ENCODE measurements around the gene DDX54.
"Not testable (repeated sequence)": the region's sequence is repeated elsewhere in the genome, so short reads cannot be mapped to it uniquely, and the experiment has no call there.

The DDX54 gene

DNA sequence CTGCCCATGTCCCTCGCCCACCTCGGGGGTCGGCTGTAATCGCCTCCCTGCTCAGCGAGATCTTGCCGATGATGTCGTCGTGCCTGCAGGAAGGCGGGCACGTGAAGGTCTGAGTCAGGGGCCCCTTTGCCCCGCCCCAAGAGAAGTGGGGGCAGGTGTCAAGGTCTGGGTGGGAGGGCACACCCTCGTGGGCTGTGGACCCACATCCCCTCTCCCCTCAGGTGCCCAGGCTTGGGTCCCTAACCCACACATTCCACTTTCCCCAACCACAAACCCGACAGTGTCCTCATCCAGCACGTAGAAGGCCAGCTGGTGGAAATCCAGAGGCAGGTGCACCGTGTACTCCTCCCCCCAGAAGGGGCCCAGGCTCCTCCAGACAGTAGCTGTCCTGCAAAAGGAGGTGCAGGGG, 57.5 kb downstream of the DDX54 start:
- Histone ChIP-seq H3K27ac (ENCODE audit: low read length) (no peak overlapping the region), H3K4me1 (ENCODE audit: control insufficient read depth in 1 of 2, insufficient read depth in 2 of 2, low read length in 2 of 2) (no peaks in the 10 kb centered on the region), H3K4me3 (ENCODE audit: low read depth in 1 of 2, low read length in 2 of 2) (no peak overlapping the region), H3K27me3 (ENCODE audit: low read depth, low read length) (no peaks in the 10 kb centered on the region), H3K36me3 (ENCODE audit: control insufficient read depth in 1 of 2, insufficient read depth in 2 of 2, low read length in 2 of 2) (no peaks in the 10 kb centered on the region), H3K9me3 (ENCODE audit: control insufficient read depth in 1 of 2, low read length in 2 of 2) (peaks cover 0 to 5% of the 10 kb centered on the region in 2 donors)

- Histone ChIP-seq H3K9me3 (ENCODE audit: control insufficient read depth in 1 of 2, low read length in 2 of 2) (peaks cover 0 to 5% of the 10 kb centered on the region in 2 donors), H3K36me3 (ENCODE audit: control insufficient read depth in 1 of 2, insufficient read depth in 2 of 2, low read length in 2 of 2) (no peaks in the 10 kb centered on the region), H3K27me3 (ENCODE audit: low read depth, low read length) (peaks cover 6% of the 10 kb centered on the region), H3K4me3 (ENCODE audit: low read depth in 1 of 2, low read length in 2 of 2) (no peak overlapping the region), H3K27ac (ENCODE audit: low read length) (no peak overlapping the region), H3K4me1 (ENCODE audit: control insufficient read depth in 1 of 2, insufficient read depth in 2 of 2, low read length in 2 of 2) (no peaks in the 10 kb centered on the region)
These were observed 64.5 kb downstream of the DDX54 start for GRCh38 chr12:113120670-113121370.

GRCh38 chr12:113119980-113120669, 65.2 kb downstream of the DDX54 start:
- Histone ChIP-seq H3K4me3 (ENCODE audit: low read depth in 1 of 2, low read length in 2 of 2) (no peak overlapping the region), H3K27me3 (ENCODE audit: low read depth, low read length) (peaks cover 6% of the 10 kb centered on the region), H3K27ac (ENCODE audit: low read length) (no peak overlapping the region)

DNA sequence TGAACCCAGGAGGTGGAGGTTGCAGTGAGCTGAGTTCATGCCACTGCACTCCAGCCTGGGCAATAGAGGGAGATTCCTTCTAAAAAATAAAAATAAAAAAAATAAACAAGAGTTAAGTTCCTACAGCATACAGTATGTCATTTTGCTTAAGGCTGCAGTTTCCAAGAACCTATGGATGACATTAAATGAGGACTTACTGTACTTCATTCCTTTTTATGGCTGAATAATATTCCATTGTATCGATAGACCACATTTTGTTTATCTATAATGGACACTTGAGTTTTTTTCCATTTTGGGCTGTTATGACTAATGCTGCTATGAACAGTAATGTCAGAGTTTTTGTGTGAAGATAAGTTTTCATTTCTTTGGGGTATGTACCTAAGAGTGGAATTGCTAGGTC, 67.1 kb downstream of the DDX54 start:
- Histone ChIP-seq H3K36me3 (ENCODE audit: control insufficient read depth in 1 of 2, insufficient read depth in 2 of 2, low read length in 2 of 2) (no peaks in the 10 kb centered on the region), H3K4me3 (ENCODE audit: low read depth in 1 of 2, low read length in 2 of 2) (no peak overlapping the region), H3K9me3 (ENCODE audit: control insufficient read depth in 1 of 2, low read length in 2 of 2) (peaks cover 0 to 2% of the 10 kb centered on the region in 2 donors), H3K4me1 (ENCODE audit: control insufficient read depth in 1 of 2, insufficient read depth in 2 of 2, low read length in 2 of 2) (no peaks in the 10 kb centered on the region), H3K27me3 (ENCODE audit: low read depth, low read length) (peaks cover 6% of the 10 kb centered on the region), H3K27ac (ENCODE audit: low read length) (no peak overlapping the region)

More at GRCh38 chr12:113119980-113120669, 65.2 kb downstream of the DDX54 start:
- Histone ChIP-seq H3K9me3 (ENCODE audit: control insufficient read depth in 1 of 2, low read length in 2 of 2) (peaks cover 0 to 5% of the 10 kb centered on the region in 2 donors), H3K4me1 (ENCODE audit: control insufficient read depth in 1 of 2, insufficient read depth in 2 of 2, low read length in 2 of 2) (no peaks in the 10 kb centered on the region), H3K36me3 (ENCODE audit: control insufficient read depth in 1 of 2, insufficient read depth in 2 of 2, low read length in 2 of 2) (no peaks in the 10 kb centered on the region)

GRCh38 chr12:113117684-113118083, 67.6 kb downstream of the DDX54 start:
- not testable (repeated sequence) for H3K9me3 ChIP-seq (ENCODE audit: control insufficient read depth in 1 of 2, low read length in 2 of 2); H3K27me3 ChIP-seq (ENCODE audit: low read depth, low read length); H3K27ac ChIP-seq (ENCODE audit: low read length); H3K4me1 ChIP-seq (ENCODE audit: control insufficient read depth in 1 of 2, insufficient read depth in 2 of 2, low read length in 2 of 2); H3K36me3 ChIP-seq (ENCODE audit: control insufficient read depth in 1 of 2, insufficient read depth in 2 of 2, low read length in 2 of 2); H3K4me3 ChIP-seq (ENCODE audit: low read depth in 1 of 2, low read length in 2 of 2)

GRCh38 chr12:113116875-113117274, 68.4 kb downstream of the DDX54 start:
- H3K27me3 ChIP-seq (ENCODE audit: low read depth, low read length) = peaks cover 6% of the 10 kb centered on the region
- H3K9me3 ChIP-seq (ENCODE audit: control insufficient read depth in 1 of 2, low read length in 2 of 2) = no peaks in the 10 kb centered on the region
- H3K36me3 ChIP-seq (ENCODE audit: control insufficient read depth in 1 of 2, insufficient read depth in 2 of 2, low read length in 2 of 2) = no peaks in the 10 kb centered on the region
- no peak overlapping the region for H3K27ac ChIP-seq (ENCODE audit: low read length)
- no peaks in the 10 kb centered on the region for H3K4me1 ChIP-seq (ENCODE audit: control insufficient read depth in 1 of 2, insufficient read depth in 2 of 2, low read length in 2 of 2)
- no peak overlapping the region for H3K4me3 ChIP-seq (ENCODE audit: low read depth in 1 of 2, low read length in 2 of 2)

GRCh38 chr12:113115455-113116126, 69.7 kb downstream of the DDX54 start:
- H3K9me3 ChIP-seq (ENCODE audit: control insufficient read depth in 1 of 2, low read length in 2 of 2) = no peaks in the 10 kb centered on the region
- no peak overlapping the region for H3K4me3 ChIP-seq (ENCODE audit: low read depth in 1 of 2, low read length in 2 of 2)
- H3K36me3 ChIP-seq (ENCODE audit: control insufficient read depth in 1 of 2, insufficient read depth in 2 of 2, low read length in 2 of 2) = no peaks in the 10 kb centered on the region
- no peak overlapping the region for H3K27ac ChIP-seq (ENCODE audit: low read length)
- H3K4me1 ChIP-seq (ENCODE audit: control insufficient read depth in 1 of 2, insufficient read depth in 2 of 2, low read length in 2 of 2) = no peaks in the 10 kb centered on the region
- peaks cover 6% of the 10 kb centered on the region for H3K27me3 ChIP-seq (ENCODE audit: low read depth, low read length)

DNA sequence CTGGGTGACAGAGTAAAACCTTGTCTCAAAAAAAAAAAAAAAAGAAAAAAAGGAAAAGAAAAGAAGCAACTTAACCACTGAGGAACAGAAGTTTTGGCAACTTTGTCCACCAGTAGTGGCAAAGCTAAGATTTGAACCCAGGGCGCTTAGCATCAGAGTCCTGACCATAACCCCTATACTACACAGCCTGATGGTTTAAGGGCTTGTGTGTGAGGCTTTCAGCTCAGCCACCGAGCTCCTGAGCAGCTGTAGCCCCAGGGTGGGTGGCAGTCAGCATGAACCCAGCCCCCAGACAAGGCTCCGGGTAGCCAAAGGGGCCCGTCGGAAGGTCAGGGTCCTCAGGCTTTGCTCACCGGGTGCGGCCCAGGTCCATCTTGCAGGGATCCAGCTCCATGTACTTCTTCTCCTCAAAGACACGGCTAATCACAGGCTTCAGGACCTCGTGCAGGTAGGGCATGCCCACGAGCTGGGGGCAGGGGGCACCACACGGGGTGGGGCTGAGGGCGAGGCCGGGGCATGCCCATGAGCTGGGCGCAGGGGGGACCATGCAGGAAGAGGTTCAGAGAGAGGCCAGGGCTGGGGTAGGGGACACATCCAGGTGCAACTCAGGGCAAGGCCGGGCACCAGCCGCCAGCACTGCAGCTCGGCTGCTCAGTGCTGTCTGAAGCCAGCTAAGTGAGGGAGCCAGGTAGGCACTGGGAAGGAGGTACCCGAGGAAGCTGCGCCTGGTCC, 70.7 kb downstream of the DDX54 start:
- Histone ChIP-seq H3K27ac (ENCODE audit: low read length) (no peak overlapping the region), H3K36me3 (ENCODE audit: control insufficient read depth in 1 of 2, insufficient read depth in 2 of 2, low read length in 2 of 2) (no peaks in the 10 kb centered on the region), H3K9me3 (ENCODE audit: control insufficient read depth in 1 of 2, low read length in 2 of 2) (no peaks in the 10 kb centered on the region), H3K4me1 (ENCODE audit: control insufficient read depth in 1 of 2, insufficient read depth in 2 of 2, low read length in 2 of 2) (no peaks in the 10 kb centered on the region), H3K4me3 (ENCODE audit: low read depth in 1 of 2, low read length in 2 of 2) (no peak overlapping the region), H3K27me3 (ENCODE audit: low read depth, low read length) (peaks cover 5% of the 10 kb centered on the region)

- no peak overlapping the region for H3K4me3 ChIP-seq (ENCODE audit: low read depth in 1 of 2, low read length in 2 of 2)
- no peaks in the 10 kb centered on the region for H3K36me3 ChIP-seq (ENCODE audit: control insufficient read depth in 1 of 2, insufficient read depth in 2 of 2, low read length in 2 of 2)
- no peaks in the 10 kb centered on the region for H3K4me1 ChIP-seq (ENCODE audit: control insufficient read depth in 1 of 2, insufficient read depth in 2 of 2, low read length in 2 of 2)
- no peaks in the 10 kb centered on the region for H3K27me3 ChIP-seq (ENCODE audit: low read depth, low read length)
- H3K27ac ChIP-seq (ENCODE audit: low read length) = no peak overlapping the region
- no peaks in the 10 kb centered on the region for H3K9me3 ChIP-seq (ENCODE audit: control insufficient read depth in 1 of 2, low read length in 2 of 2)
These were observed 71.9 kb downstream of the DDX54 start for GRCh38 chr12:113113397-113113796.

GRCh38 chr12:113112043-113112899, 73.0 kb downstream of the DDX54 start:
- no peak overlapping the region for H3K4me3 ChIP-seq (ENCODE audit: low read depth in 1 of 2, low read length in 2 of 2)
- H3K27ac ChIP-seq (ENCODE audit: low read length) = no peak overlapping the region
- no peaks in the 10 kb centered on the region for H3K27me3 ChIP-seq (ENCODE audit: low read depth, low read length)
- no peaks in the 10 kb centered on the region for H3K4me1 ChIP-seq (ENCODE audit: control insufficient read depth in 1 of 2, insufficient read depth in 2 of 2, low read length in 2 of 2)
- no peaks in the 10 kb centered on the region for H3K9me3 ChIP-seq (ENCODE audit: control insufficient read depth in 1 of 2, low read length in 2 of 2)
- H3K36me3 ChIP-seq (ENCODE audit: control insufficient read depth in 1 of 2, insufficient read depth in 2 of 2, low read length in 2 of 2) = no peaks in the 10 kb centered on the region
